Hepatocyte (in vitro differentiated cells): ENCODE measurements around the gene ARHGAP10.

Experiments
- CTCF ChIP-seq: fragments of 200-600 bp; sonication (generic); IDR thresholded peaks from 2 replicates; pipeline ENCODE4 v1.5.1; 2016; ENCODE audit warnings: antibody characterized with exemption, mild to moderate bottlenecking; ENCODE audit not compliant: poor library complexity
- EZH2 ChIP-seq: fragments of 200-600 bp; sonication (generic); IDR thresholded peaks from 2 replicates; pipeline ENCODE4 v1.6.1; 2016; ENCODE audit warnings: antibody characterized with exemption, mild to moderate bottlenecking, borderline replicate concordance
- EZH2phosphoT487 ChIP-seq: fragments of 200-600 bp; sonication (generic); IDR thresholded peaks from one replicate; pipeline ENCODE4 v1.6.1; 2018; ENCODE audit warnings: antibody characterized with exemption, mild to moderate bottlenecking, low read depth, moderate library complexity; ENCODE audit not compliant: unreplicated experiment, severe bottlenecking

- TF ChIP-seq CTCF: no peak
- no peak for TF ChIP-seq EZH2
- no peak for TF ChIP-seq EZH2phosphoT487
Observed at GRCh38 chr4:148118179-148118578, 386.3 kb downstream of the ARHGAP10 start.
